GM04504 (cell line): ENCODE measurements around the gene ZNF519.
"Not testable (repeated sequence)": the region's sequence is repeated elsewhere in the genome, so short reads cannot be mapped to it uniquely, and the experiment has no call there.

Experiments used
- DNase-seq: peaks from one replicate; pipeline ENCODE4 v3.0.0-alpha.2; 2012; ENCODE audit warnings: low read depth

Gene ZNF519

GRCh38 chr18:14132271-14132700 is at the start of gene ZNF519:
Gene ZNF519 (minus strand): TSS chr18:14132435. CDS start chr18:14132277, 158 bp downstream.
- peak; percentile 92 for DNase-seq

- DNase-seq: no peak
These were observed 47.1 kb upstream of the ZNF519 start for GRCh38 chr18:14179306-14179705.

- peak; percentile 19 for DNase-seq
These were observed 46.3 kb upstream of the ZNF519 start for GRCh38 chr18:14178321-14179196.

GRCh38 chr18:14177540-14178320 is 45.5 kb upstream of the ZNF519 start:
- not testable (repeated sequence) for DNase-seq

- not testable (repeated sequence) for DNase-seq
These were observed 43.2 kb upstream of the ZNF519 start for GRCh38 chr18:14175404-14175803.

GRCh38 chr18:14174706-14175085 is 42.5 kb upstream of the ZNF519 start:
- DNase-seq: no peak

- not testable (repeated sequence) for DNase-seq
These were observed 41.9 kb upstream of the ZNF519 start for GRCh38 chr18:14174002-14174705.

- DNase-seq: not testable (repeated sequence)
These were observed 41.1 kb upstream of the ZNF519 start for GRCh38 chr18:14173116-14173951.

GRCh38 chr18:14172142-14173115 is 40.2 kb upstream of the ZNF519 start:
- not testable (repeated sequence) for DNase-seq

- not testable (repeated sequence) for DNase-seq
These were observed 39.3 kb upstream of the ZNF519 start for GRCh38 chr18:14171301-14172141.

GRCh38 chr18:14170367-14171036 is 38.3 kb upstream of the ZNF519 start:
- not testable (repeated sequence) for DNase-seq

- DNase-seq: not testable (repeated sequence)
These were observed 30.7 kb upstream of the ZNF519 start for GRCh38 chr18:14162915-14163314.

- DNase-seq: not testable (repeated sequence)
These were observed 19.4 kb upstream of the ZNF519 start for GRCh38 chr18:14151564-14152113.

GRCh38 chr18:14150766-14151165 is 18.5 kb upstream of the ZNF519 start:
- DNase-seq: not testable (repeated sequence)

- not testable (repeated sequence) for DNase-seq
These were observed 17.7 kb upstream of the ZNF519 start for GRCh38 chr18:14149916-14150420.

GRCh38 chr18:14149121-14149850 is 17.1 kb upstream of the ZNF519 start:
- DNase-seq: not testable (repeated sequence)
